ENCODE data around the gene WDR76.
A peak's percentile ranks its signal among the peaks of the same experiment; 100 is the strongest.

The WDR76 gene

DNA sequence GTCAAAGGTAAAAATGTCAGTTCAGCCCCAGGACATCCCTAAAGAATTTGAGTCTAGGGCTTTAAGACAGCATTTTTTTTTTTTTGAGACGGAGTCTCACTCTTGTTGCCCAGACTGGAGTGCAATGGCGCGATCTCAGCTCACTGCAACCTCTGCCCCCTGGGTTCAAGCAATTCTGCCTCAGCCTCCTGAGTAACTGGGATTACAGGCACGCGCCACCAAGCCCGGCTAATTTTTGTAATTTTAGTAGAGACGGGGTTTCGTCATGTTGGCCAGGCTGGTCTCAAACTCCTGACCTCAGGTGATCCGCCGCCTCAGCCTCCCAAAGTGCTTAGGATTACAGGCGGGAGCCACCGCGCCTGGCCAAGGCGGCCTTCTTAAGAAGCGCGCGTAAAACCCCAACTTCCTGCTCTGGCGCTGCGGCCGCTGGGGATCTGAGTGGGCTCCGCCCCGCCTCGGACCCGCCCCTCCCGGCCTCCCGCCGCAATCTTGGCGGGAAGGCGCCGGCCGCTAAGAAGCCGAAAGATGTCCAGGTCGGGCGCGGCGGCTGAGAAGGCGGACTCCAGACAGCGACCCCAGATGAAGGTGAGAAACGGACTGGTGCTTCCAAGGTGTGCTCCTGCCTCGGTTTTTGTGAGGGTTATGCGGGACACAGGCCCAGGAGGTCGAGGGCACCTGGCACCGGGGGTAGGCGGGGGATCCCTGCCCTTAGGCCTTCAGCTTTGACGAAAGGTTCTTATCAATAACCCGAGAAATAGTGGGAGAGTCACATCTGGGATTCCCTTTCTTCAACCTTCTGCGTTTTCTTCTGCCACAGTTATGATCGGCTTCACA, at the start of gene WDR76:
Gene WDR76 (plus strand): TSS at position 495 of the 834 bp plus-strand sequence. CDS start 31 bp downstream, at position 526.
- TF ChIP-seq FOXM1 (IDR thresholded peaks at IDR 0.05; ENCODE audit: borderline replicate concordance), result no peak
- no peak for TF ChIP-seq ZNF384 (IDR thresholded peaks at IDR 0.05)
- peak; percentile 83 for TF ChIP-seq L3MBTL2 (conservative IDR thresholded peaks at IDR 0.05)
- TF ChIP-seq HDGF (IDR thresholded peaks at IDR 0.05; ENCODE audit: borderline replicate concordance), result no peak
- TF ChIP-seq SUZ12 (IDR thresholded peaks at IDR 0.05), result no peak
- DNase-seq (ENCODE audit: extremely low spot score), result peak; percentile 74
- ChIA-PET POLR2A (interaction anchor here (1.9 kb wide), 1 partner anchor 50 kb away, joined by 5 read pairs; the partner anchor contains the start of gene ELL3), CTCF (no interaction called here)

DNA sequence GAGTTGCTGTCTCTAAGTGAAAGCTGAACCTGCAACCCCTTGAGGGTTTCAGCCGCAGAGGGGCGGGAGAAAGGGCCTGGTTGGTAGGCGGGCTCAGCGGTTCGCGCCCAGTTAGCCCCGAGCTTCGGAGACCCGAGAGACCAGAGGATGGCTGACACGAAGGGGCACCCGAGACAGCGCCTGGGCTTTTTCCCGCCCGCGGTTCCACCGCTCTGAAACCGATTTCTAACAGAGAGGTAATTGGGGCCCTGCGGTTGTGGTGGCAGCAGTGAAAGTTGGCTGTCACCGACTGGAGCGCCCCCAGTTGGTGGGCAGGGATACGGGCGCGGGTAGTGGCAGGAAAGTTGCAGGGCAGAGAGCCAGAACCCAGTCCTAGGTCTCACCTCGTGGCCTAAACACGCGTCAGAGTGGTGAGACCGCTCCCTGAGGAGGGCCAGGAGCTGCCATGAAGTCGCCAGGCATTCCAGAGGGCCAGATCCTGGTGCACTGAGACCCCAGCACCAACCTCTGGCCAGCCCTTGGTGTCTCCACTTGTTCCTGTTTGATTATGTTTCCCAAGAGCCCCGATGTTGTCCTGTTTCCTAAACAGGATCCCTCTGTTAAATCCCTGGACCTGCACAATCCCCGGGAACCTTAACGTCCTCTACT, 49.4 kb upstream of the WDR76 start:
- peak; percentile 55 for DNase-seq (ENCODE audit: extremely low spot score)
- ChIA-PET CTCF (interaction anchor here (0.6 to 2.0 kb wide), 3 partner anchors 13 to 252 kb away, joined by 3 to 13 read pairs (median 3); no protein-coding TSS in a partner anchor), POLR2A (interaction anchor here (0.6 to 3.0 kb wide), 13 partner anchors 9 to 337 kb away, joined by 3 to 33 read pairs (median 3); partner anchors contain the start of genes HYPK, MFAP1, PDIA3 and SERF2)
- TF ChIP-seq ELF4 (IDR thresholded peaks at IDR 0.05), result no peak
- TF ChIP-seq L3MBTL2 (conservative IDR thresholded peaks at IDR 0.05), result peak; percentile 88
- no peak for TF ChIP-seq FOXK2 (IDR thresholded peaks at IDR 0.05)

- ChIA-PET CTCF (interaction anchor here (0.6 kb wide), 1 partner anchor 102 kb away, joined by 5 read pairs; no protein-coding TSS in a partner anchor), POLR2A (no interaction called here)
- no peak for TF ChIP-seq BHLHE40 (IDR thresholded peaks at IDR 0.05; ENCODE audit: borderline replicate concordance)
- TF ChIP-seq L3MBTL2 (conservative IDR thresholded peaks at IDR 0.05), result no peak
- TF ChIP-seq ELF4 (IDR thresholded peaks at IDR 0.05), result no peak
- no peak for TF ChIP-seq FOXK2 (IDR thresholded peaks at IDR 0.05)
- TF ChIP-seq CTBP1 (IDR thresholded peaks at IDR 0.05; ENCODE audit: borderline replicate concordance), result no peak
- no peak for TF ChIP-seq PKNOX1 (IDR thresholded peaks at IDR 0.05)
- TF ChIP-seq ZNF384 (IDR thresholded peaks at IDR 0.05), result no peak
- no peak for TF ChIP-seq ARNT (IDR thresholded peaks at IDR 0.05)
- no peak for TF ChIP-seq LEF1 (IDR thresholded peaks at IDR 0.05; ENCODE audit: borderline replicate concordance)
- no peak for TF ChIP-seq SUZ12 (IDR thresholded peaks at IDR 0.05)
- TF ChIP-seq TARDBP (IDR thresholded peaks at IDR 0.05), result no peak
- TF ChIP-seq FOXM1 (IDR thresholded peaks at IDR 0.05; ENCODE audit: borderline replicate concordance), result no peak
- TF ChIP-seq FOXA1 (IDR thresholded peaks at IDR 0.05), result no peak
- no peak for TF ChIP-seq NFRKB (IDR thresholded peaks at IDR 0.05)
- no peak for TF ChIP-seq HDGF (IDR thresholded peaks at IDR 0.05; ENCODE audit: borderline replicate concordance)
- TF ChIP-seq SP1 (IDR thresholded peaks at IDR 0.05), result no peak
- DNase-seq (ENCODE audit: extremely low spot score), result no peak
Observed at GRCh38 chr15:43779016-43779415, 47.8 kb upstream of the WDR76 start.

DNA sequence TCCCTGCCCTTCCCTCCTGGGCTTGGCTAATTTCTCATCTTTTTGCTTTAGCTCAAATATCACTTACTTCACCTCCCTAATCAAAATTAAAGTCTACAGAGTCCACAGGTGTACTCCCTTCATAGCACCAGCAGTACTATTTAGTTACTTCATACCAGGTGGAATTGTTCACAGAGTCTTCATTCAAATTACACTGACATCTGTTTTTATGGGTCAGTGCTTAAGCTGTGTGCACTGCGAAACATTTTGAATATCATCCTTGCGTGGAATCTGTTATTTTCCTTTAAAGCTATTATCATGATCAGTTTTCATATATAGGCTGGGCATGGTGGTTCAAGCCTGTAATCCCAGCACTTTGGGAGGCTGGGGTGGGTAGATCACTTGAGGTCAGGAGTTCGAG, 37.4 kb upstream of the WDR76 start:
- CTCF ChIA-PET, result interaction anchor here (3.1 kb wide), 1 partner anchor 12 kb away, joined by 13 read pairs; the partner anchor contains the start of gene ELL3
- no peak for DNase-seq (ENCODE audit: extremely low spot score)
- POLR2A ChIA-PET, result interaction anchor here (2.5 to 6.3 kb wide), 2 partner anchors 11 to 12 kb away, joined by 11 to 33 read pairs; partner anchors contain the start of genes ELL3, HYPK and SERINC4
- TF ChIP-seq SUZ12 (IDR thresholded peaks at IDR 0.05) (no peak), FOXK2 (IDR thresholded peaks at IDR 0.05) (no peak), TARDBP (IDR thresholded peaks at IDR 0.05) (no peak), SP1 (IDR thresholded peaks at IDR 0.05) (no peak), FOXM1 (IDR thresholded peaks at IDR 0.05; ENCODE audit: borderline replicate concordance) (no peak), LEF1 (IDR thresholded peaks at IDR 0.05; ENCODE audit: borderline replicate concordance) (no peak), FOXA1 (IDR thresholded peaks at IDR 0.05) (no peak), BHLHE40 (IDR thresholded peaks at IDR 0.05; ENCODE audit: borderline replicate concordance) (no peak)

DNA sequence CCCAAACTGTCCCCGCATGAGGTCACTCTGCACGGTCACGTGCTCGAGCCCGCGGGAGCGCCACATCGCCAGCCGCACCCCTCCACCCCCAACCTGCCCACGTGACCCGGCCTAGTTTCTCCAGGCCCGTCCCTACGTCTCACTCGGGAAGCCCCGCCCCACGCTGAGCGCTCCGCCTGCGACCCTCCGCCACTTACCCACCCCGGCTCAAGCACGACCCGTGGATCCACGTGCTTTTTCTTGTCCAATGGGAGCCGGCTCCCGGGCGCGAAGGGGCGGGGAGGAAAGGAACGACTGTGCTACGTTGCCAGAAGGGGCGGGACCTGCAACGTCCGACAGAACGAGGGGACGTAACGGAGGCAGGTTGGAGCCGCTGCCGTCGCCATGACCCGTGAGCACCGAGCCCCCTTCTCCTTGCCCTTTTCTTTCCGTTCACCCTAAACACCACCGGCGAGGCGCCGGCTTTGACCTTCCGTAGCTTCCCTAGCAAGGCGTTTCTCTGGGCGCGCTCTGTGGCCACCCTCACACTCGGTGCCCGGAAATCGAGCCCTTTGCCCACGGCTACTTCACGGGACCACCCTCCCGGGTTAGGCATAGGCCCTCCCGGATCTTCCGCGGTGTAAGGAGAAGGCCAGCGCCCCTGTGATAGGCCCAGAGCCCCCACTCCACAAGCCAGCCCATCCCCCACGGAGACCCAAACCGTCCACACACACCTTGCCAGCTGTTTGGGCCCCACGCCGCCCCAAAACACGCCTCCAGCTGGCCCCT, 34.6 kb upstream of the WDR76 start, which contains the start of gene SERF2:
Gene SERF2 (plus strand): TSS at position 328 of the 768 bp plus-strand sequence. CDS start 57 bp downstream, at position 385.
- ChIA-PET POLR2A (interaction anchor here (1.2 to 6.3 kb wide), 4 partner anchors 8 to 33 kb away, joined by 3 to 33 read pairs (median 9); partner anchors contain the start of genes ELL3, HYPK, MFAP1 and SERINC4), CTCF (interaction anchor here (3.1 kb wide), 1 partner anchor 15 kb away, joined by 13 read pairs; the partner anchor contains the start of gene ELL3)
- TF ChIP-seq FOXK2 (IDR thresholded peaks at IDR 0.05) (no peak), L3MBTL2 (conservative IDR thresholded peaks at IDR 0.05) (peak; percentile 81; the same call in 1 of the 2 replicates), FOXM1 (IDR thresholded peaks at IDR 0.05; ENCODE audit: borderline replicate concordance) (no peak), ARNT (IDR thresholded peaks at IDR 0.05) (no peak), HDGF (IDR thresholded peaks at IDR 0.05; ENCODE audit: borderline replicate concordance) (no peak), SP1 (IDR thresholded peaks at IDR 0.05) (no peak), LEF1 (IDR thresholded peaks at IDR 0.05; ENCODE audit: borderline replicate concordance) (no peak), SUZ12 (IDR thresholded peaks at IDR 0.05) (no peak)
- peak; percentile 92 for DNase-seq (ENCODE audit: extremely low spot score)

GRCh38 chr15:43792761-43793476, 33.9 kb upstream of the WDR76 start:
- ChIA-PET POLR2A (interaction anchor here (1.2 to 6.3 kb wide), 3 partner anchors 12 to 32 kb away, joined by 3 to 33 read pairs (median 7); partner anchors contain the start of genes ELL3 and MFAP1), CTCF (no interaction called here)
- TF ChIP-seq FOXM1 (IDR thresholded peaks at IDR 0.05; ENCODE audit: borderline replicate concordance) (no peak), NFRKB (IDR thresholded peaks at IDR 0.05) (no peak), PKNOX1 (IDR thresholded peaks at IDR 0.05) (no peak), LEF1 (IDR thresholded peaks at IDR 0.05; ENCODE audit: borderline replicate concordance) (no peak), HDGF (IDR thresholded peaks at IDR 0.05; ENCODE audit: borderline replicate concordance) (no peak), FOXK2 (IDR thresholded peaks at IDR 0.05) (no peak), ARNT (IDR thresholded peaks at IDR 0.05) (no peak)
- no peak for DNase-seq (ENCODE audit: extremely low spot score)
